GM10847 (cell line): ENCODE measurements around the gene SLC6A9.

Experiments used
- POLR2A ChIP-seq: IDR thresholded peaks from 2 replicates; pipeline ENCODE4 v1.6.1; 2011; ENCODE audit not compliant: insufficient read length; ENCODE audit errors: extremely low read depth

Gene SLC6A9

GRCh38 chr1:44031252-44032169, at the start of gene SLC6A9:
Gene SLC6A9, minus strand, starts transcription at chr1:44031462. Its CDS starts 7,185 bp downstream, at chr1:44024277.
- TF ChIP-seq POLR2A: no peak

- TF ChIP-seq POLR2A: no peak
Measured at GRCh38 chr1:44079566-44079965, 48.3 kb upstream of the SLC6A9 start.

- TF ChIP-seq POLR2A: no peak
Measured at GRCh38 chr1:44078104-44078503, 46.8 kb upstream of the SLC6A9 start.

GRCh38 chr1:44077421-44077820, 46.2 kb upstream of the SLC6A9 start:
- no peak for TF ChIP-seq POLR2A

GRCh38 chr1:44076066-44076465, 44.8 kb upstream of the SLC6A9 start:
- no peak for TF ChIP-seq POLR2A

- no peak for TF ChIP-seq POLR2A
Measured at GRCh38 chr1:44074415-44074814, 43.2 kb upstream of the SLC6A9 start.

- TF ChIP-seq POLR2A: no peak
Measured at GRCh38 chr1:44073528-44073927, 42.3 kb upstream of the SLC6A9 start.

- TF ChIP-seq POLR2A: no peak
Measured at GRCh38 chr1:44072821-44073220, 41.6 kb upstream of the SLC6A9 start.

- no peak for TF ChIP-seq POLR2A
Measured at GRCh38 chr1:44072204-44072603, 40.9 kb upstream of the SLC6A9 start.

GRCh38 chr1:44071461-44071860, 40.2 kb upstream of the SLC6A9 start:
- TF ChIP-seq POLR2A: no peak

- no peak for TF ChIP-seq POLR2A
Measured at GRCh38 chr1:44068442-44068921, 37.2 kb upstream of the SLC6A9 start.

- no peak for TF ChIP-seq POLR2A
Measured at GRCh38 chr1:44067266-44068250, 36.3 kb upstream of the SLC6A9 start.

GRCh38 chr1:44062656-44063179, 31.5 kb upstream of the SLC6A9 start:
- TF ChIP-seq POLR2A: no peak

- no peak for TF ChIP-seq POLR2A
Measured at GRCh38 chr1:44061857-44062256, 30.6 kb upstream of the SLC6A9 start.

- TF ChIP-seq POLR2A: no peak
Measured at GRCh38 chr1:44060830-44061267, 29.6 kb upstream of the SLC6A9 start.

- no peak for TF ChIP-seq POLR2A
Measured at GRCh38 chr1:44059664-44060355, 28.5 kb upstream of the SLC6A9 start.
